HT-29 (cell line): ENCODE results near the gene GRK3. TPM values are rescaled to one million over a fixed set of nuclear protein-coding genes. Genes with fewer than 3 reads are reported as not detected.
"Not testable (repeated sequence)": the region's sequence is repeated elsewhere in the genome, so short reads cannot be mapped to it uniquely, and the experiment has no call there.

Experiments used
- DNase-seq: peaks from one replicate; pipeline ENCODE4 v3.0.0-alpha.2; 2015; ENCODE audit warnings: low spot score
- total RNA-seq: library from RNA; depleted of rRNA; stranded (reverse); fragments of >200 nt; shearing (Covaris generic); gene quantifications from 2 replicates; pipeline ENCODE4 v1.2.3, GENCODE V29; 2014; rRNA removed

The GRK3 gene
- 1.4 and 1.5 TPM in 2 replicates for total RNA-seq

DNA sequence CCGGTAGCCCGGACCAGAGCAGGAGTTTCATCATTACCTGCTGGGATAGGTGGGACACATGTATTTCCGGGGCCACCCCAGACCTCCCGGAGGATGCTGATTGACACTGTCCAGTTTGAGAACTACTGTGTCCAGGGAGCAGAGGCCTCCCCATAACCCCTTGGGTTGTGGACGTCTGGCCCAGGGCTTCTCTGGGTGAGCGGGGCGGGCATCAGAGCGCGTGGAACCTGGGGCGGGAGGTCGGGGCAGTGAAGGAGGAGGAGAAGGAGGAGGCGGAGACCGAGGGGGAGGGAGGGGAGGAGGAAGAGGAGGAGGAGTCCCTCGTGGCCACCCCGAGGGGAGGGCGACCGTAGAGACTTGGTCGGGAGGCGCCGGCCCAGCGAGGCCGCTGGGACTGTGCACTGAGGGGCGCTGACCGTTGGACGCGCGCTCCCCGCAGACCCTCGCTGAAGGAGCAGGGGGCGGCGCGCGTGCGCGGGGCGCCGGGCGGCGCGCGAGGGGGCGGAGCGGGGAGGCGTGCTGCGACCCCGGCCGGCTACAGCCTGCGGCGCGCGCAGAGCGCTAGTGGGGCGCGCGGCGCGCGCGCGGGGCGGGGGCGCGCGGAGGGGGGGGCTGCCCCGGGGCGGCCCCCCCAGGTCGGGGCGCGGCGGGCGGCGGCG, at the start of gene GRK3:
GRK3 (plus strand) TSS at position 356 of the 659 bp plus-strand sequence. CDS start 366 bp downstream, outside the sequence.
- DNase-seq = peak; percentile 41

GRCh38 chr22:25518000-25518663, 46.3 kb upstream of the GRK3 start:
- peak; percentile 6 for DNase-seq

GRCh38 chr22:25525376-25525775, 39.1 kb upstream of the GRK3 start:
- DNase-seq = no peak

- DNase-seq = not testable (repeated sequence)
Measured at GRCh38 chr22:25525804-25526584, 38.5 kb upstream of the GRK3 start.

DNA sequence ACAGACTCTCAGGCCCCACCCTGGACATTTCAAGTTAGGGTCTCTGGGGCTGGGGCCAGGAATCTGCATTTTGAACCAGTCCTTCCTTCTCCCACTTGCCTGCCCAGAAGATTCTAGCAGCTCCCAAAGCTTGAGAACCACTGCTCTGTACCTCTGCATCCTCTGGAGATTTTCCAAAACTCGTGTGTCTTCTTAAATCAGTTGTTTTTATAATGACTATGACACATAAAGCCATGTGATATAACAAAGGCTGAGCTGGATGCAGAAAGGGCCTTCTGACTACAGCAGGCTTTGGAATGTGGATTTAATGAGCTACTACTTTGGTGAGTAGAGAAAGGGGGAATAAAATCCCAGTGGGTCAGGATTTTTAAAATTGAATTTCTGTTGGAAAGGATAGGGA, 37.5 kb upstream of the GRK3 start:
- DNase-seq = not testable (repeated sequence)

DNA sequence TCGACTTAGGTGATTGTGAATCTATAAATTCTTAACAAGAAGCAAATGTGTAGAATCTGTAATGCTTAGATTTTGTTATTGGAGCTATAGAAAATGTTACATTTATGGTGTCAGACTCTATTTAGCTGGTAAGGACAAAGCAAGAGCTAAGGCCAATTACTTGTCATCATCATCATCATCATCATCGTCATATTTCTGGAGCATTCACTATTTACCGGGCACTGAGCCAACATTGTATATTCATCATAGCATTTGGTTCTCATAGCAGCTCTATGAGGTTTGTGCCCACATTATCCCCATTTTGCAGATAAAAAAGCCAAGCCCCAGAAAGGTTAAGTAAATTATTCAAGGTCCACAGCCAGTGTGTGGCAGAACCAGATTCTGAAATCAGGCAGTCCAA, 36.4 kb upstream of the GRK3 start:
- not testable (repeated sequence) for DNase-seq

DNA sequence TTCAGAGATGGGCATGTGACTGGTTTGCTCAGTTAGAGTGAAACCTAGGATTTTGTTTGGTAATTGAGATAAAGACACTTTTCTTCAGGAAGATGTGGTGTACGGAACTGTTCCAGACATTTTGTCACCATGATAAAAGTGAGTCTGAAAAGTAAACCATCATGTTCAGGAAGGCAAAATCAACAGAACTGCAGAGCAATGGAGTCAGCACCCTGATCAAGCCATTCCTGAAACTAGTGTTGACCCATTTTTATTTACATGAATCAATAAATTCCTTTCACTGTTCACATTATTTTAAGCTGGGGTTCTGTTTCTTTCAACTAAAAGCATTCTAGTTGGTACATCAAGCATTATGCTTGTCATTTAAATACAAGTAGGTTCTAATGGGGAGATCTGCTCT, 35.4 kb upstream of the GRK3 start:
- not testable (repeated sequence) for DNase-seq

DNA sequence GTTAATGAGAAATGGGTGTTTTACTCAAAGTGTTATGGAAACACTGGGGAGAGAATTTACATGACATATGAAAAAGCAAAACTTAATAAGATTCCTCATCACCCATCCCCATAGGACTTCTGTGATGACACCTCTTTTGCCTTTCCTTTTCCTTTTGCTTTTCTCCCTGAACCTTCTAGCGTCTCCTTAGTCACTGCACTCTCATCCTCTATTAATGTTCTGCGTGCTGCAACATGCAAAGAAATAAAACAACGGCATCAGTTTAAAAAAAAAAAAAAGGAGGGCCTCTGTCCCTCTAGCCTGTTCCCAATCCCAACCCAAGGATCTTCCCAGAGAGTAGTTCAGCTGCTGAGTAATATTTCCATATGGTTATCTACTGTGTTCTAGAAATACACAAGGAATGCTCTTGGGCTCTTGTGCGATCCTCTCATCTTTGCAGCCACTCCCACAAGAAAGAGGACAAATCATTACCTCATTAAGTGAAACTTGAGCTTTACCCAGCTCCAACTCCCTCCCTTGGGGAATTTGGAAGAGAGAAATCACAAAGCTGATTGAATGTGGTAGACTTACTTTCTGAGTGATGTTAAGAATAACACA, 34.8 kb upstream of the GRK3 start:
- DNase-seq = not testable (repeated sequence)

DNA sequence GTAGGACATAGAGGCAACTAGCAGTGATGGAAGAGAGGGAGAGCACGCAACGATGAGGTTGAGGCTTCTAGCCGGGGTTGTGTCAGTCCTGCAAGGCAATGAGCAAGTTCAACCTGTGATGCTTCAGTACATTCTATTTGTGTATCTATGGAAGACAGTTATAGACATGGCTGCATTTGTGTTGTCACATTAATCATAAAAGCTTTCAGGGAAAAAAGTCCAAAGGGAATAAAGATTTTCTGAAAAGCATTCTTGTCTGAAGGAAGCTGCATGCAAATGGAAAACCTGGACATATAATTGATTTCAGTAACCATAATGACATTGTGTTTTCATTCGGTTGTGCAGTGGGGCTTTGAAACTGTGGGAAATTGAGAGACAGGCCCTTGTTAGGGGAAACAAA, 32.8 kb upstream of the GRK3 start:
- not testable (repeated sequence) for DNase-seq

DNA sequence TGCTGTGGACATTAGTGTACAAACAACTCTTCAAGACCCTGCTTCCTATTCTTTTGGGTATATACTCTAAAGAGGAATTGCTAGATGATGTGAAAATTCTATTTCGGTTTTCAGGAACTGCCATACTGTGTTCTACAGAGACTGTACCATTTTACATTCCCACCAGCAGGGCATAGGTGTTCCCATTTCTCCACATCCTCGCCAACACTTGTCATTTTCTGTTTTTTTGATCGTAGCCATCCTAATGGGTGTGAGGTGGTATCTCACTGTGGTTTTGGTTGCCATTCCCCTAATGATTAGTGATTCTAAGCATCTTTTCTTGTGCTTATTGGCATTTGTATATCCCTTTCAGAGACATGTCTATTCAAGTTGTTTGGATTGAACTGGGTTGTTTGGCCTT, 29.8 kb upstream of the GRK3 start:
- DNase-seq = no peak

DNA sequence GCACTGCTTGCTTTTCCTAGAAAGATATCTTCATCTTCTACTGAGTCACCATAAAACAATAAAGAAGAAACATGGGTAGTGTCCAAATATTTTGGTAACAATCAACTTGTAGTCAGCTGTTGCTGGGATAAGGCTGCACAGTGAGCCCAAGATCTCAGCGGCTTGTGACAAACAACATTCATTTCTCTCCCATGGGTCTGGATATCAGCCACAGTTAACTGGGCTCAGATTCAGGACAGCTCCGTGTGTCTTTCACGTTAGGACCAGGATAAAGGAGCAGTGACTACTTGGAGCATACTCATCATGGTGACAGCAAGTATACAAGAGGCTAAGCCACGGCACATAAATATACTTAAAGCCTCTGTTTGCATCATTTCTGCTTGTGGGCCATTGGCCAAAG, 27.9 kb upstream of the GRK3 start:
- DNase-seq = no peak

DNA sequence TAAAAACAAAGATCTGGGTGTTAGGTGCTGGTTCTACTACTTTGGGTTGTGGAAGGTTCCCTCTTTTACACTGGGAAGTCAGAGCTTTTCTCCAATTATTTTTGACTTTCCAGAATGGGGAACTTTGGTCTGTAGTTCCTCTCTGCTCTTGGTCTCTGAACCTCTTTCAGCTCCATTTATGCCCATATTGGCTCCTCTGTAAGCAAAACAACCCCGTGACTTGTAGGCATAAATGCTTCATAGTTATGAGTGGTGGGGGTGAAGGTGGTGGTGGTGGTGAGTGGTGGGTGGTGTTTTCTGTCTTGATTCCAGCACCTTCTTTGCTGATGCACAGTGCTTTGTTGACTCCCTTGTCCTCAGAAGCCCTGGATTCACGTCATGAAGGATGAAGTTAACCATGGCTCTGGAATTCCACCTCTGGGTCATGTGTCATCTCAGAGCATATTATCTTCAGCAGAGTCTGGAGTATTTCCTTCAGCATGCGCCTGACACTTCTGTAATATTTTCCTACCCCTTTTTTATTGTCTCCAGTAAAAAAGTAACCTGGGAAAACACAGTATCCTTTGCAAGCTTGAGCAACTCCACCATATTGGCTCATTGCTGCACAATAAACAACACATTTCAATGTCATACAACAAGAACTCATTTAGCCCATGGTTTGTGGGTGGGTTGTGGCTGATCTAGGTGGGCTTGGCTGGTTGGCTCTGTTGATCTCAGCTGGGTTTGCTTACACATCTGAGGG, 24.1 kb upstream of the GRK3 start:
- no peak for DNase-seq

GRCh38 chr22:25540908-25541660, 23.4 kb upstream of the GRK3 start:
- DNase-seq = no peak

DNA sequence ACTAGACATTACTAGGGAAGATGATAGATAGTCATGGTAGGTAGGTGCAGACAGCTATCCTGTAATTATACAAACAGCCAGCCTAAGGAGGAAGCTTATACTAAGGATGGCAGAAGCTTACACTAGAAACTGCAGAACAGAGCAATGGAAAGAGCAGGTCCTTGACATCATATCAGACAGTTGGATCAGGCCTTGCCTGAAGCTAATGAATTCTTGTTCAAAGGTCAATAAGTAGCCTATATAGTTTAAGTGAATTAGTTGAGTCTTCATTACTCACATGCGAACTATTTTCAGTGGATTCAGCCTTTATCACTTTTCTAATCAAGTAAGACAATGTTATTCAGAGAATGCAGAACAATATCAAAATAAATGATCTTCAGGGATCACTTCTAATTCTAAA, 22.3 kb upstream of the GRK3 start:
- no peak for DNase-seq

DNA sequence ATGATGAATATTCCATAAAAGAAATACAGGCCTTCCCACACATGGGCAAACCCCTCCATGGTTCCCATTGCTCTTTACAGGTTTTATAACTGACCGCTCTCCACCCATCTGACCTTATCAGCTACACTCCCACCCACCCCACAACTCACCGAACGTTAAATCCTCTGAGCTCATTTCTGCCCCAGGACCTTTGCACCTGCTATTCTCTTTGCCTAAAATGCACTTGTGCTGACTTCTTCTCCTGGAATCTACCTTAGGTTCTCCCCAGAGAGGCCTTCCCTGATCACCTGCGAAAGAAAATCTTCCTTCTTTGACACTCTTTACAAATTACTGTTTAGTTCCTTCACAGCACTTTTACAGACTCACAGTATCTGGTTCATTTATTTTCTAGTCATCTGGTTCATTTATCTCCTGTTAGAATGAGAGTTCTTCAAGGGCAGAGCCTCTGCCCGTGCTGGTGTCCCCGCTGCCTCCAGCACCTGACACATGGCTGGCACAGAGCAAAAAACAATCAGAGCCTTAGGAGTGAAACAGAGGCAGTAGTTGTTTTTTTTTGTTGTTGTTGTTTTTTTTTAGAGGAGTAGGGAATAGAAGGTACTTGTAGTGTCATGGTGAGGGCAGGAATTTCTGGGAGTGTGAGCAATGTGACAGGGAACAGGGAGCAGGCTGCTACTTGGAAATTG, 21.6 kb upstream of the GRK3 start:
- no peak for DNase-seq

DNA sequence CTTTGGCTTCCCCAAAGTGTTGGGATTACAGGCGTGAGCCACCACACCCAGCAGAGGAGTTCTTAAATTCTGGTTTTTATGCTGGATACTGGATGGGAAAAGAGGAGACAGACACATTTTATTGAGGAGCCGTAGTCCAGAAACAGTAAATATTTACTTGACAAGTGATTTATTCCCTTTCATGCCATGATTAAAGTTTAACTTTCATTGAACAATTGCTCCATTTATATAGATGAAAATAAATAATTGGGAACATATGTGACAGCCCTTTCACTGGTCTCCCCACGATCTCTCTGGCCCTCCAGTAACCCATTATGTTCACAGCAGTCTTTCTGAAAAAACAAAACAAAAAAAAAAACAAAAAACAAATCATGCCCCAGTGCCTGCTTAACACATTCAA, 19.3 kb upstream of the GRK3 start:
- DNase-seq = no peak

- DNase-seq = no peak
Measured at GRCh38 chr22:25545672-25546071, 18.8 kb upstream of the GRK3 start.

- no peak for DNase-seq
Measured at GRCh38 chr22:25546242-25546641, 18.2 kb upstream of the GRK3 start.

DNA sequence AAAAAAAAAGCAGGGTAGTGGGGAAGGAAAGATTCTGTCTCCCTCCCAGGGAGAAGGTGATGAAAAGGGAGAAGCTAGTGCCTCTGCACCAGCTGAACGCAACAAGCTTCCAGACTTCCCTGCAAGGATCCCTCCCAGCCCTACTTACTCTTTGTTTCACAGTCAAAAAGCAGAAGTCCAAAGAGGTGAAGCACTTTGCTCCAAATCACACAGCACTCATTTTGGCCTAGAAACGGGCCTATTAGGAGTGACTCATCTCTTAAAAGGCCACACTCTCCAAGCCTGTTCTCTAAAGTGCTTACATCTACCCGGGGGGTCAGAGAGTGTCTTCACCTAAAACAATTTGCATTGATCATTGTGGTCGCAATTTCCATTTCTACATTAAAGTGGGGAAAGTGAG, 17.7 kb upstream of the GRK3 start:
- no peak for DNase-seq

GRCh38 chr22:25548866-25549464, 15.5 kb upstream of the GRK3 start:
- peak; percentile 45 for DNase-seq
